ENCODE measurements around the gene EFNA2.

The EFNA2 gene

DNA sequence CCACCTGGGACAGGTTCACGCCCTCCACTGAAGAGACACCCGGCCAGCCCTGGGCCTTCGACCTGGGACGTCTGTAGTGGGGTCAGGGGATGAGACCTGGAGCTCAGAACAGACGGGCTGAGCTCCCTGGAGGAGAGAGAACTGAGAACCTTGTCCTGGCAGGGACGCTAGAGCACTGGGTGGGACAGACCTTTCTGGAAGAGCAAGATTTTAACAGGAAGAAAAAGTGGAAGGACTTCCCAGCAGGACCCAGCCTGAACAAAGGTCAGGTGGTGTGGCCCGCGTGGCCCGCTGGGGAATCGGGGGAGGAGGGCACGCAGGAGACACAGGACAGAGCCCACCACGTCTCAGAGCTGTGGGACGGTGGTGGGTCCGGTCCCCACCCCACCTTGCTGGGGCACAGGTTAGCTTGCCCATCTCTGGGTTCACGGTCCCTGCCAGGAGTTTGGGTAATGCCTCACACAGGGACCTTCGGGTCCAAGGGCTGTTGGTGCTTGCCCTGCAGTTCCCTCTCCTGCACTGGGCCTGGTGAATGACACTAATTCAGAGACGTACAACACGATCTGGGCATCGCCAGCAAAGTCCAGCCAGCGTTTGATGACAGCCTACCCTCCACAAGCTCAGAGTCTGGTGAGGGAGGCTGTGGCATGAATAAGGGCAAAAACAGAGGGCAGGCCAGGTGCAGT, 1.2 kb upstream of the EFNA2 start:
- no peak for DNase-seq (ENCODE audit: low read depth)

DNA sequence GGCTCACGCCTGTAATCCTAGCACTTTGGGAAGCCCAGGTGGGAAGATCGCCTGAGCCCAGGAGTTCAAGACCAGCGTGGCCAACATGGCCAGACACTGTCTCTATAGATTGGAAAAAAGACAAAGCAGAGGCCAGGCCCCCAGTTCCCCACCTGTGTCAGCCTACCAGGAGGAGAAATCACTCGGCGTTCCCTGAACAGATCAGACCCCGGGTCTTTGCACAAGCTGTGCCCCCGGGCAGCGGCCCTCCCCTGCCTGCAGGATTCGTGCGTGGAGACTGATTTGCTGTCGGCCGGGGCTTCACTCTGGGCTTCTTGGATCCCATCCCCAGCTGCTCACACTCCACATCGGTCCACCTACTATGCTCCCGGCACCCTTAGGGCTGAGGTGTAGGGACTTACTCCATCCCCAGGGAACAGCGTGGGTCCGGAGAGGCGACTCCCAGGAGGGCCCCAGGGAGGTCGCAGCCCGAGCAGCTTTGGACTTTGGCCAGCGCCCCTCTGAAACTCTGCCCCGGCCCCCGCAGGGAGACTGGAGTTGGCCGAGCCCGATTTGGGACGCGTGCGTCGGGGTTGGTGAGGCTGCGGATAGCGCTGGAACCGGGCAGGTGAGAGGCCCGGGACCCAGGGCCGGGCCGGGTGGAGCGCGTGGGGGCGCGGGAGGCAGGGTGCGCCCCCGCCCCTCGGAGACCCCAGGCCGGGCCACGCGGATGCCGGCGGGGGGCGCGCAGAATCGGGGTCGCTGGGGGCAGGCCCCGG, 515 bp upstream of the EFNA2 start:
- no peak for DNase-seq (ENCODE audit: low read depth)

DNA sequence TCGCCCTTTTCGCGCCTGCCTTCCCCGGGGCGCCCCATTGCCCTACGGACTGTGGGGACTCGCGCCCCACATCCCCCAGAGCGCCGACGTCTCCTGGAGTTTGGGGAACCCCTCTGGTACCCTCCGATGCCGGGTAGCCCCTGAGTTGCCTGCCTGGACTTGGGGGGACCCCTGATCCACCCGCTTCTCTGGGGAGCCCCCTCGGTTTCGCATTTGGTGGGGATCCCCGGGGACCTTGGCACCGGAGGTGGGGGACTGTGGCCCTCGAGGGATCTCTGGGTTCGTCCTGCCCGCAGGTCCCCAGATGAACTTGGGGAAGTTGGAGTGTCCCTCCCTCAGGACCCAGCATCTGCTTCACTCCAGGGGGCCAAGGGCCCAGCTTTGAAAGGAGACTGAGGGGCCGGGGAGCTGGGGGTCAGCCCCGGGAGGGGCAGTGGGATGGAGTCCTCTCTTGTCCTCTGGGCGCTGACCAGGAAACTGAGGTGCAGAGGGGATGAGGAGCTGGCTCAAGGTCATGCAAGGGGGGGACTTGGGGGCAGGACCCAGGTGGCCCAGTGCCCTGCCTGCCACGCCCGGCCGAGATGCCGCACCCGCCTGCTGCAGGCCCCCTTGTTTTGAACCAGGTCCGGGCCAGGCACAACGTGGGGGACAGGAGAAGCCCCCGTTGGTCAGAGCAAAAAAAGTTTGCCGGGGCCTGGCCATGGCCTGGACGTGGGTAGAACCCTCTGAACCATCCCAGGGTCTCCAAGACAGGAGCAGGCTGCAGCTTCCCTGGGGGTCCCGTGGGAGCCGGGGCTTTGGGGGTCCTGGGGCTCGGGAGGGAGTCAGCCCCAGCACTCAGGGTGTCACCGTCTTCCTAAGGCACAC, 1.0 kb downstream of the EFNA2 start:
- no peak for DNase-seq (ENCODE audit: low read depth)

DNA sequence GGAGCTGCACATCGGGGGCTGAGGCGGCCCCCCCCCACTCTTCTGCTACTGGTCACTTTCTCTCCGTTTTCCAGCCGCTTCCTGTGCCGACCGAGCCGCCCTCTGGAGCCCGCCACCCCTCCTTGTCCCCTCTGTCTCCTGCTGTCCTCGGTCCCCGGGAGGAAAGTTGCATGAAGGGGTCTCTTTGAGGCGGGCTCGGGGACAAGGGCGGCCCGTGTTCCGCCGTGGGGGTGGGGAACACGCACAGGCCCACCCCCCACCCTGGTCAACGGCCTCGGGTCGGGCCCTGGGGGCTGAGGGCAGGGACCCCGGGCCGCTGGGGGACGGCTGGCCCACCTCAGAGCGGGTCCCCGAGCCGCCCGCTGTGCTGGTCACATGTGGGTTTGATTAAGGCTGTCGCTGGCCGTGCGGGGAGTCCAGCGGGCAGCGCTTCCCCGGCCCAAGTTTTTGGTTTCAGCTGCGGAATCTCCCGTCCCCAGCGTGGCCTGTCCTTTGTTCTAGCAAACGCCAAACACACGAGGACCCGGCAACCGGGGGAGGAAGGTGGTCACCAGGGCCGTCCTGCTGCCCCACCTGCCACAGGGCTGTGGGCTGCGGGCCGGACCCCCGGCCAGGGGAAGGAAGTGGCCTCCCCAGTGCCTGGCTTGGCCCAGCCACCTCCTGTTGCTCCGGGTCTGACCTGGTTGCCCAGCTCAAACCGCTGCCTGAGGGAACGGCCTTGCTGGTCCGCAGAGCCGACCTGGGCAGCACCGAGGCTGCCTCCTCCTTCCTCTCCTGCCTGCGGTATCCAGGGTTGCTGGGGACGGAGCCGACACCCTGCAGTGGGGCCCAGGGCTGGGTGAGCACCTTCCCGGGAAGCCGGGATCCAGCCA, 1.9 kb downstream of the EFNA2 start:
- DNase-seq (ENCODE audit: low read depth): no peak

DNA sequence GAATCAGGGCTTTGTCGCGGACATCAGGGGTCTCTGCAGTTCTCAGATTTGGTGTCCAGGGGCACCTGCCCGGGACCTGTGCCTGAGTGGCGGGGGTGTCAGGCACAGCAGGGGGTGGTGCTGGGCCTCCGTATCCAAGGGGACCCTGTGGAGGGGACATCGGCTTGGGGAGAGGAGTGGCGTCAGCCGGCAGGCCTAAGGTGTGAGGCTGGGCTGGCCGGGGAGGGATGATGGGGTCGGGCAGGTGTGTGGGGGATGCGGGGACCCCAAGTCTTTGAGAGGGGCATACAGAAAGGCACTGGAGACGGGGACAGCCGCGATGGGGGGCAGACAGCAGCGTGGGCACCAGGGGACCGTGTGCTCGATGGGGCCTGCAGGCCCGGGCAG, 2.5 kb downstream of the EFNA2 start:
- DNase-seq (ENCODE audit: low read depth): no peak

DNA sequence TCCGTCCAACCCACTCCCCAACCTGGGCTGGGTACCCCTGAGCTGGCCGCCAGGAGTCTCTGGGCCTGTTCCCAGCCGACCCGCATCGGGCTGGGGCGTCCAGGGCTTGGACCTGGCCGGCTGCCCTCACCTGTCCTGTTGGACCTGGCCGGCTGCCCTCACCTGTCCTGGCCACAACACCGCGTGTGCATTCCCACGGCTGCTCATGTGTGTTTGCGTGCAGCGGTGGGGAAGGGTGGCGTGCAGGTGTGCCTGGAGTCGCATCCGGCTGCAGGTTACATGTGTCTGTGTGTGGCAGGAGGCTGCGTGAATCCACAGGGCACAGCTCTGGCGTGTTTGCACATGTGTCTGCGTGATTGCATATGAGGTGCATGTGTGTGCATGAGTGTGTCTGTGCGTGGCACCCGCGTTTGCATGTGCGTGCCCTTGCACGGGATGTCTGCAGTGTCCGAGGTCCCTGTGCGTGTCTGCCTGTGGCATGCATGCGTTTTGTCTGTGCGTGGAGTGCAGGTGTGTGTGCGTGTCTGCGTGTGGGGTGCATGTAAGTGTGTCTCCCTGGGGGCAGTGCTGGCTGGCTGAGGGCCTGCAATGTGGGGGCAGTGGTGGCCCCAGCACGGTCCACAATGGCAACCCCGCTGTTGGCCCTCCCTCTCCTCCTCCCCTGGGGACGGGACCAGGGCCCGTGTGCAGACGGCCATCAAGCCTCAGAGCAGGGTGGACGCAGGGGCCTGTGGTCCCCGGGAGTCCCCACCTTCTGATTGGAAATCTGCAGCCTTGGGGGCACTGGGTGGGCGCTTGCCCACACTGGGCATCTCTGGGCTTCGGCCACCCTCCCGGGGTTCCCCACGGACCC, 3.4 kb downstream of the EFNA2 start:
- no peak for DNase-seq (ENCODE audit: low read depth)

DNA sequence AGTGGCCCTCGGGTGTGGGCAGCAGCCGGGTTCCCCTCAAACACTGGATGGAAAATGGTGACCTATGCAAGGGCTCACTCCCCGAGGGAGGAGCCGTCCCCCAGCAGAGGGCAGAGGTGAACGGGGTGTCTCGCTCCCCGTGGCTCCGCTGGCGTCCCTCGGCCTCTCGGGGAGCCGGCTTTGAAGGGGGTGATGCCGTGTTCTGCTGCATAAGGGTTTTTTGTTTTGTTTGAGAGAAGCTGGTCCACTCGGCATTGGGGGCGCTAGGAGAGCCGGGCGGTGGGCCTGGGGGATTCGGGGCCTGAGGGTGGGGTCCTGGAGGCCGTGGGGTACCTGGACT, 4.0 kb downstream of the EFNA2 start:
- no peak for DNase-seq (ENCODE audit: low read depth)

DNA sequence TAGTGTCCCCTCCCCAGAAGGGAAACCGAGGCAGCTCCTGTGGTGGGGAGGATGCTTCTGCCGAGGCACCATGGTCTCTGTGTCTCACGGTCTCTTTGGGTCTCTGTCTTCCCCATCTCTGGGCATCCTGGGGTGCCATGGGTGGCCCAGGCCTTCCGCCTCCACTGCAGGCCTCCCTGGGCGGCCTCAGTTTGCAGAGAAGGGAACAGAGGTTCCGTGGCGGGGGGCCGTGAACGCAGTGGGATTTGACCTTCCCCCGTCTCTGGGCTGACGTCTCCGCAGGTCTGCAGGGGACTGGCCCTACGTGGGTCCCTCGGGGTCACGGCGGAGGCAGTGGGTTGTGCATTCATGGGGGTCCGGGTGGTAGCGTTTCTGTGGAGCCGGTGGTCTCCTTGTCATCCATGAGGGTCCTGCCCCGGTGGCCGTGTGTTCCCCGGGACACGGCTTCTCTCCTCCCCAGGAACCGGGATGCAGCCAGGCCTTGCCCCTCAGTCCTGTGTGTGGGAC, 4.6 kb downstream of the EFNA2 start:
- DNase-seq (ENCODE audit: low read depth): no peak

DNA sequence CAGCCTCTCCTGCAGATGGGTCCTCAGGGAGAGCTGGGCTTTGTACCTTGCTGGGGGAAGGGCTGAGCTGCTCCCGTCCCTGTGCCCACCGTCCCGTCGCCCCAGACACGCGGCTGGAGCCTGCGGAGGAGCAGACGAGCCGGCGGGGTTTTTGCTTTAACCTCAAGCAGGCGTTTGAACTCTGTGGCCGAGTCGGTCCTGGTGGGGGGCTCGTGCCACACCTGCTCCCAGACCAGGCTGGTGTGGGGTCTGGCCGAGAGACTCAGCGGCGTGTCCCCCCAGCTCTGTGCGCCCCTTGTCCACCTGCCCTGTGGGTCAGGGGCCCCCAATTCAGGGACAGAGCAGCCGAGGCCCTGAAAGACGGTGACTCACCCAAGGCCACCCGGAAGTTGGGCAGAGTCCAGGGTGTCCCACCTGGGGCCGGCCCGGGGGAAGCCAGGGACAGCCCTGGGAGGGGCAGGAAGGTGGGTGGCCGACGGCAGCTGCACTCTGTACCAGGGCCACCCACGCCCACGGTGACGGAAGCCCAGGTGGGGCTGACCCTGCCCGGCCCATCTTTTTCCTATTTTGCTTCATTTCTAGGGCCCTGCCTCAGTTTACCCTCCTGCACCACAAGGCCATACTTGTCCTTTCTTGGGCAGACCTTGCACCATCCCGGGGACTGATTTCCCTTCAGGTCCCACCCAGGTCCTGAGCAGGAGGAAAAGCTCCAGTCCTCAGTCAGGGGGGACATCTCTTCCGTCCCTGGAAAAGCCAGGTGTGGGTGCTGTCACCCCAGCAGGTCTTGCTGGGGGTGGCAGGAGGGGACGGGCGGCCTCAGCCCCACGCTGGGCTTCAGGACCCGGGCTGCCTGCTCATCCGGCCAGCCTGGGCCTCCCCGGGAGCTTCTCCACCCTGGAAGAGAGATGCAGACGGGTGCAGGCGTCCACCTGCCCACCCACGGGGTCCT, 5.3 kb downstream of the EFNA2 start:
- DNase-seq (ENCODE audit: low read depth): no peak

DNA sequence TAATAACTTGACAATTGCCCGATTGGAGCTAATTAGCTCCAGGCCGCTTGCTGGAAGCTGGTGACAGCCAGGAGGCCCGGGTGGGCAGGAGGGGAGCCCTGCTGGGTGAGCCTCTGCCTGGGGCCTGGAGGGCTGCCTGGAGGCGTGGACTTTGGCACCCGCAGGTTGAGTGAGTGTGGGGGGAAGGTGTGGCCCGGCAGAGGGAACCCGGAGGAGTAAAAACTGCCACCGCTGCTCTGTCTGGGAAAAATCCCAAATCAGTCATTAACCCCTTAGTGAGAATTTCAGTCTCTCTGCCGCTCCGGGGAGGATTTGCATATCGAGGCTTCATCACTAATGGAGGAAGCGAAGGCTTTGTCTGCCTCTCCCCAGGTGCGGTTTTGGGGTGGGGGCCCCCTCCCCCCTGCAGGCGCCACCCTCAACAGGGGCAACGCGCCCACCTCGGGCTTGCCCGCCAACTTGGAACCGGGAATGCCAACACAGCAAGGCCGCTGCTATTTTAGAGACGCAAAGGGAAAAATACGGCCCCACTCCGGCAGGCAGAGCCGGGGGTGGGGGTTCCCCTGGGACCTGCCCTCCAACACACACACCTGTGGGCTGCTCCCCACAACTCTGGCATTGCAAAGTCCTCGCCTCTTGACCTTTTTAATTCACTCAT, 6.2 kb downstream of the EFNA2 start:
- no peak for DNase-seq (ENCODE audit: low read depth)

DNA sequence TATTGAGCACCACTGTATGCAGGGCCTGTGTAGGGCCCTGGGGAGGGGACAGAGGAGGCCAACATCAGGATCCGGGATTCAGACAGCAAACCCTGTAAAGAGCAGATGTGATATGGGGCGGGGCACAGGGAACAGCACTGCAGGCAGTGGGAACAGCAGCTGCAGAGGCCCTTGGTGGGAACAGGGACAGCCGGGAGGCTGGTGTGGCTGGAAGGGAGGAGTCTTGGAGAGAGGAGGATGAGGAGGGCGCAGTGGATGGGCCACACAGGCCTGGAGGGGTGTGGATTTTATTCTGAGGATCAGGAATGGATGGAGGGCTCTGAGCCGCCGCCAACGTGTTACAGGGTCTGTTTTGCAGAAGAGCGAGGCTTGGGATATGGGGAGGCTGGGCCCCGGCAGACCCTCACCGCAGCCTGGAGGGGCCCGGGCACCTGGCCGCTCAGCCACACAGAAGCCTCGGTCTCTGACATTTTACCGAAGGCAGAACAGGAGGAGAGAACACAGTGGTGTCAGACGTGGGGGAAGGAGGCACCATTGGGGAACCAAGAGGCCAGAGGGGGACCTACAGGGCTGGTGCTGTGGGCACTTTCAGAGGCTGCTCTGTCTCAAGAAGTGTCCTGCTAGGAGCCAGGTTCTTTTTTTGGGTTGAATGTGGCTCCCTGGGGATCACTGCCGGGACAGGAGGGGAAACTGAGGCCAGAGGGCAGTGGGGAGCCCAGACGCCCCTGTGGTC, 6.9 kb downstream of the EFNA2 start:
- DNase-seq (ENCODE audit: low read depth): no peak

DNA sequence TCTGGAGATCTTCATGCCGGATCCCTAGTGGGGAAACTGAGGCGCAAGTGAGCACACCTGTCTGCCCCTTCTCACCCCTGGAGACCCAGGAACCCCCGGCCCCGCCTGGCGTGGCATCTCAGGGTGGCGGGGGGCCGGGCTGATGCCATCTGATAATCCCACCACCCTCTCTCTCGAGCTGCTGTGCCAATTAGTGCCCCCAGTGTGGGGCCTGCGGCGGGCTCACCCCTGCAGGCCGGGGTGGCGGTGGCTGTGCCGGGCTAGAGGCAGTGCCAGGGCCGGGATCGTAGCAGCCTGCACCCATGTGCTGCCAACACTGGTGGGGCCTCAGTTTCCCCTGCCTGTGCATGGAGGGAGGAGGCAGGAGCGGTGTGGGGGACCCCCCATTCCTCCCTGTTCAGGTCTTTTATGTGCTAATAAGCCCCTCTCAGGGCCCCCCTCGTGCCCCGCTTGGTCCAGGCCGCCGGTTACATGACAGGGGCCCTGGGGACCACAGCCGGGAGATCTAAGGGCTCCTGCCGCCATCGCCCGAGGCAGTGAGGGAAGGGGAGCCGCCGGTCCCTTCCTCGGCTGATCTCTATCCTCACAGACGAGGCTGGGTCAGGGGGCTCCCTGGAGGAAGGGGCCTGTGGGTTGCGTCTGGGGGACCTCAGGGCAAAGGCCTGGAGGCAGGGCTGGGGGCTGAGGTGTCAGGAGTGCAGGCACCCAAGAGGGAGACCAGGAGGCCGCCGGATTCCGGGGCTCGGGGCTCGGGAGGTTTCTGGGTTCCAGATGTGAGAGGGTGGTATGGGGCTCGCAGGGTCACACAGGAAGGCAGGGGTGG, 8.3 kb downstream of the EFNA2 start:
- no peak for DNase-seq (ENCODE audit: low read depth)

DNA sequence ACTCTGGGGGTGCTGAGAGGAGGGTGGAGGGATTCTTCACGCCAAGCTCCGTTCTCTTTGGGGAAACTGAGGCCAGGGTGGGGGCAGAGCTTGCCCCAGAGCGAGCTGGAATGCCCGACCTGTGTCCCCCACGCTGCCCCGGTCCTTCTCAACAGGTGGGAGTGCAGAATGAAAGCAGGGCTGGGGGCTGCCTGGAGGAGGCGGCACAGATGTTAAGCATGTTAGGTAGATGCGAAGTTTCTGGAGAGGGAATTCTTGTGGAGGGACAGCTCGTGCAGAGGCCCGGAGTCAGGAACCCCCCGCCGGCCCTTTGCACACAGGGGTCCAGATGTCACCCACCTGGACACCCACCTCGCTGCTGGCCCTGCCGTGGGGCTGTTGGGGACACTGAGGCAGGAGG, 9.0 kb downstream of the EFNA2 start:
- no peak for DNase-seq (ENCODE audit: low read depth)

DNA sequence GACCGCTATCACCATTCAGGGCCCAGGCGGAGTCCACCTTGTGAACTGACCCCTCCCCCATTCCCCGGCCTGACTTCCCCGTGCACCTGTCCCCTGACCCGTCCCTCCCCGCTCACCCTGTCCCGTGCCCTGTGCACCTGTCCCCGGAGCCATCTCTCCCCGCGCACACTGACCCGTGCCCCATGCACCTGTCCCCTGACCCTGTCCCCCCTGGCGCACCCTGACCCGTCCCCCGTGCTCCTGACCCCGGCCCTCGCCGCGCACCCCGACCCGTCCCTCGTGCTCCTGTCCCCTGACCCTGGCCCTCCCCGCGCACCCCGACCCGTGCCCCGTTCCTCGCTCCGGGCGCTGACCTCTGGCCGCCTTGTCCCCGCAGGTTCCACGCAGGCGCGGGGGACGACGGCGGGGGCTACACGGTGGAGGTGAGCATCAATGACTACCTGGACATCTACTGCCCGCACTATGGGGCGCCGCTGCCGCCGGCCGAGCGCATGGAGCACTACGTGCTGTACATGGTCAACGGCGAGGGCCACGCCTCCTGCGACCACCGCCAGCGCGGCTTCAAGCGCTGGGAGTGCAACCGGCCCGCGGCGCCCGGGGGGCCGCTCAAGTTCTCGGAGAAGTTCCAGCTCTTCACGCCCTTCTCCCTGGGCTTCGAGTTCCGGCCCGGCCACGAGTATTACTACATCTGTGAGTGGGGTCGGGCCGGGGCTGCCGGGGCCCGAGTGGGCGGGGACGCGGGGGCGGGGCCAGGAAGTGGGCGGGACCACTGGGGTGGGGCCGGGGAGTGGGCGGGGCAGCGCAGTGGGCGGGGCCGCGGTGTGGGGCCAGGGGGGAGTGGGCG, 9.7 kb downstream of the EFNA2 start:
- peak; percentile 30 for DNase-seq (ENCODE audit: low read depth)

DNA sequence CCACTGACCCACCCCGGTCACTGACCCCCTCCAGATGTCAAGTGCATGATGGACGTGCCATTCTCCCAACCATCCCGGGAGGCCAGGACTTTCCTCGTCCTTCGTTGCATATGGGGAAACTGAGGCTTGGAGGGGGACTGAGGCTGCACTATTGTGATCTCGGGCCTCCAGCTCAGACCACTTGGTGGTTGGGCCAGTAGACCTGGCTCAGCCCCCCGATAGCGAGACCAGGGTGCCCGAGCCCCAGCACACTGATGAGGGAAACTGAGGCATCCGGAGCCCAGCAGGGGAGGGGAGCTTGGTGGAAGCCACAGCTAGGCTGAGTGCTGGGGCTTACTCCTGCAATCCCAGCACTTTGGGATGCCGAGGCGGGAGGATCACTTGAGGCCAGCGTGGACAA, 10.4 kb downstream of the EFNA2 start:
- no peak for DNase-seq (ENCODE audit: low read depth)

DNA sequence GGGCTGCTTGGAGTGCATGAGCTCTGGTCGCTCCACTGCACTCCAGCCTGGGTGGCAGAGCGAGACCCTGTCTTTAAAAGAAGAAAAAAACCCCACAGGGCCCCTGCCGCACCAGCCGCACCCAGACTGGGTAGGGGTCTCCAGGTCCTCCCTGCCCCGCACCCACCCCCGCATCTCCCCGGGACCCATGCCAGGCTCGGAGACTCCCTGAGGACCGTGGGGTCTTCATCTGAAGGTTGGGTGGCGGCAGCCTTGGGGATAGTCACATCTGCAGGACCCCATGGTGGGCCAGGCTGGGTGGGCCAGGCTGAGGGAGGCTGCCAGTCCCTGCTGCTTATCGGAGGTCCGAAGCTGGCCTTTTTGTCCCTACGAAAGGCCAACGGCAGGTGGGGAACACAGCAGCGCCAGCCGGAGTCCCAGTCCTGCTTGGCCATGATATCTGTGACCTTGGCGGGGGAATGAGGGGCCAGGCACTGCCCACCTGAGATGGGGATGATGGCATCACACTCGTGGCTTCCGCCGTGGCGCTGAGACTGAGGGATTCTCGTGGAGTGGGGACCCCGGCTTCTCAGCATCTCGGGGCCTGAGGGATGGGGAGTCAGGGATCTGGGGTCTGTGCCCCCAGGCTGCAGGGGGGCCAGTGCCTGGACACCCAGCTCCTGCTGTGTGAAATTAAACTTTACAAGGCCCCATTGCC, 11.1 kb downstream of the EFNA2 start:
- DNase-seq (ENCODE audit: low read depth): no peak

All from T follicular helper cell (primary cell).